HEK293T (cell line): ENCODE measurements around the gene ACVR1C.

Source experiments
- CTCF ChIA-PET: fragments of 350-600 bp; formaldehyde crosslinking; extraction: SDS; loops from one replicate; lab custom pipeline; 2021; ENCODE audit warnings: antibody characterized with exemption, inconsistent platforms; lab: Yijun Ruan, JAX
- POLR2A ChIA-PET: fragments of 350-600 bp; formaldehyde crosslinking; extraction: SDS; loops from one replicate; lab custom pipeline; 2020; ENCODE audit warnings: antibody characterized with exemption, inconsistent platforms; lab: Yijun Ruan, JAX
- DNase-seq: peaks from one replicate; pipeline ENCODE4 v3.0.0; 2012; ENCODE audit warnings: mixed read lengths; ENCODE audit errors: extremely low spot score
- ARNT ChIP-seq: fragments of 450-650 bp; IDR thresholded peaks from 2 replicates; pipeline ENCODE4 v1.6.1; 2017; ENCODE audit warnings: mild to moderate bottlenecking
- BHLHE40 ChIP-seq: fragments of 450-650 bp; IDR thresholded peaks from 2 replicates; pipeline ENCODE4 v1.6.1; 2016; ENCODE audit warnings: mild to moderate bottlenecking, moderate library complexity, borderline replicate concordance
- CTBP1 ChIP-seq: fragments of 450-650 bp; IDR thresholded peaks from 2 replicates; pipeline ENCODE4 v1.6.1; 2016; ENCODE audit warnings: borderline replicate concordance
- ELF4 ChIP-seq: fragments of 450-650 bp; IDR thresholded peaks from 2 replicates; pipeline ENCODE4 v1.6.1; 2017; ENCODE audit warnings: antibody characterized with exemption
- FOXA1 ChIP-seq: fragments of 450-650 bp; IDR thresholded peaks from 2 replicates; pipeline ENCODE4 v1.6.1; 2016; ENCODE audit warnings: mild to moderate bottlenecking
- FOXK2 ChIP-seq: fragments of 450-650 bp; IDR thresholded peaks from 2 replicates; pipeline ENCODE4 v1.6.1; 2016; ENCODE audit warnings: mild to moderate bottlenecking
- FOXM1 ChIP-seq: fragments of 450-650 bp; IDR thresholded peaks from 2 replicates; pipeline ENCODE4 v1.6.1; 2017; ENCODE audit warnings: mild to moderate bottlenecking, borderline replicate concordance
- HDGF ChIP-seq: fragments of 450-650 bp; IDR thresholded peaks from 2 replicates; pipeline ENCODE4 v1.6.1; 2017; ENCODE audit warnings: antibody characterized with exemption, borderline replicate concordance
- L3MBTL2 ChIP-seq: fragments of 450-650 bp; conservative IDR thresholded peaks from 2 replicates; pipeline ENCODE4 v1.6.1; 2016; ENCODE audit warnings: mild to moderate bottlenecking
- LEF1 ChIP-seq: fragments of 450-650 bp; IDR thresholded peaks from 2 replicates; pipeline ENCODE4 v1.6.1; 2017; ENCODE audit warnings: mild to moderate bottlenecking, borderline replicate concordance
- NFRKB ChIP-seq: fragments of 450-650 bp; IDR thresholded peaks from 2 replicates; pipeline ENCODE4 v1.6.1; 2016; ENCODE audit warnings: mild to moderate bottlenecking, moderate library complexity
- SP1 ChIP-seq: fragments of 450-650 bp; IDR thresholded peaks from 2 replicates; pipeline ENCODE4 v1.6.1; 2017
- SUZ12 ChIP-seq: fragments of 450-650 bp; IDR thresholded peaks from 2 replicates; pipeline ENCODE4 v1.6.1; 2016; ENCODE audit warnings: mild to moderate bottlenecking
- TARDBP ChIP-seq: fragments of 450-650 bp; IDR thresholded peaks from 2 replicates; pipeline ENCODE4 v1.6.1; 2016
- ZNF384 ChIP-seq: fragments of 450-650 bp; IDR thresholded peaks from 2 replicates; pipeline ENCODE4 v1.6.1; 2016
- TF ChIP-seq, protein P1 (sequence below): fragments of 450-650 bp; IDR thresholded peaks from 2 replicates; pipeline ENCODE4 v1.6.1; 2016

The ACVR1C gene

DNA sequence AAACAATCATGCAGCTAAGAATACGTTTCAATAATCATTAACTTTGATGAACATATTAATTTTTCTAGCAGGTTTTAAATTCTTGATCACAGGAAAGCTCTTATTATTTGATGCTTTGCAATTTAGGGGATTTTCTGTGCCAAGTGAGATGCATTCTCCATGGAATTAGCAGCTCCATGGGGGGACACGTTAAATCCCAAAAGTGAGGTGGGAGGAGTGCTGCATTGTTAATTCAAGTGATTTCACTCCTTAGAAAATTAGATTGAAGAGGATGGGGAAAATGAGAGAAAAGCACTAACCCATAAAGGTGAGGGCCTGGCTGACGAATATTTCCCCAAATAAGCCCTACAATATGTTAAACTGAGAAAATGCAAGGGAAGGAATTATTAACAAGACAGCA is 69.2 kb downstream of the ACVR1C start:
- ChIA-PET CTCF (no interaction called here), POLR2A (no interaction called here)
- DNase-seq = no peak
- no peak for TF ChIP-seq FOXK2
- no peak for TF ChIP-seq LEF1

DNA sequence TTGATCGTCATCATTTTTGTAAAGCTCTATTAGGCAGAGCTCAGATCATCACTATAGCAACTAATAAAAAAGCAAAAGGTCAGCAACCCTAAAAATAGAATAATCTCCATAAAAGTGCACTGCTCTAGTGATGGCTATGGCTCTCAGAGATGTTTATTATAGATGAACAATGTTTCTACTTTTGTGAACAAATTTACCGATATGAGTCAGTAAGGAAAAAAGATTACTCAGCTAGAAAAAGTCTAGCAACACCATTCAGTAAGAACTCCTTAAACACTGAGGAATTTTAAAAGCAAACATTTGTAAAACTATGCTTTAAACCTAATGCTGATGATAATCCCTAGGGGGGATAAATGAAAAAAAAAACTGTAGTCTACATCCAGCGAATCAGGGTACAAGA is 69.6 kb downstream of the ACVR1C start:
- no peak for DNase-seq
- TF ChIP-seq ARNT (no peak), ELF4 (no peak), CTBP1 (no peak), SUZ12 (no peak)
- ChIA-PET POLR2A (no interaction called here), CTCF (no interaction called here)

DNA sequence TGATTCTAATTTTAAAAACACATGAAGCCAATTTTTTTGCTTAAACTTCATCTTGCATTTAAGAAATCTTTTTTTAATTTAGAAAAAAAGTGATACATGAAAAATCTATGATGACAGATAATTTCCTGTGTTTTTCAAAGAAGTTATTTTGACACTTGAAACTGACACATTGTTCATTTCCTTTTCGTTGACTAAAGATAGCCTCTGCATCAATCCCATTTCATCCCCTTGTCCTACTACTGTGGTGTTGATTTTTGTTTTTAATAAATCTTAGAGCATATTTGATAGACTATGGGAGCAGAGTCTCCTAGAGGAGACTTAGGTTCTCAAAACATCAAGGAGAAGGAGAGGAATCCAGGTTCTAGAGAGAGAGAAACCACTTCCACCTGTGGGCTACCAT is 70.9 kb downstream of the ACVR1C start:
- DNase-seq = no peak
- TF ChIP-seq FOXA1 = no peak
- TF ChIP-seq CTBP1 = no peak
- no peak for TF ChIP-seq NFRKB
- no peak for TF ChIP-seq SP1
- no peak for TF ChIP-seq TARDBP
- ChIA-PET CTCF (no interaction called here), POLR2A (no interaction called here)

DNA sequence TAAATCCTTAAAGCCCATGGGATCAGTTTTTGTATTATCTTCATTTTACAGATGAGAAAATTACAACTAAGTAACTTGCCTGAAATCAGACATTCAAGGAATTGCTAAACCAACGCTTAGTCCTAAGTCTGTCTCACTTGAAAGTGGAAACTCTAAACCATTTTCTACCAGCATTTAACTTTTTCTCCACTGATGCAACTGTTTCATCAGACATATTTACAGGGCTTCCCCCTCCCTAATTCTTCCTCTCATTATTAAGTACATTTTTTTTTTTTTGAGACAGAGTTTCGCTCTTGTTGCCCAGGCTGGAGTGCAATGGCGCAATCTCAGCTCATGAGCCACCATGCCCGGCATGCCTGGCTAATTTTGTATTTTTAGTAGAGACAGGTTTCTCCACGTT is 88.6 kb downstream of the ACVR1C start:
- ChIA-PET POLR2A (no interaction called here), CTCF (no interaction called here)
- TF ChIP-seq SUZ12 (no peak), HDGF (no peak), CTBP1 (no peak), FOXA1 (no peak), ELF4 (no peak), NFRKB (no peak)
- no peak for DNase-seq

DNA sequence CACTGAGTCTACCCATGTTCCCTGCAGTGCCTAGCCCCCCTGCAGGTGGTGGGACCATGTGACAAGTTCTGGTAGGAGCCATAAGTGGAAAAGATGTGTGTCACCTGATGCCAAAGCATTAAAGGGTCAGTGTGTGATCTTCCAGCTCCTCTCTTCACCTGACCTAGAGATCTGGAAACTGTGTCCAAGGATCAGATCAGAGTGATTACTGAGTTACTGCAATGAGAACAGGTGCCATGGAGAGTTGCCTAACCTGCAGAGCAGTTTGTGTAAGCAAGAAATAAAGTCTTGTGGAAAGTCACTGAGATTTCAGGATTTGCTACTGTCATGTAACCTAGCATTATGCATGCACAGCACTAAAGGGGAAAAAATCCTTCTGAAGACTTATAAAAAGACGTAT is 90.6 kb downstream of the ACVR1C start:
- TF ChIP-seq ARNT = no peak
- no peak for TF ChIP-seq SUZ12
- no peak for TF ChIP-seq FOXK2
- TF ChIP-seq LEF1 = no peak
- no peak for TF ChIP-seq SP1
- TF ChIP-seq ZNF384 = no peak
- TF ChIP-seq FOXM1 = no peak
- no peak for TF ChIP-seq NFRKB
- TF ChIP-seq ELF4 = no peak
- TF ChIP-seq L3MBTL2 = no peak
- no peak for TF ChIP-seq HDGF
- no peak for TF ChIP-seq FOXA1
- TF ChIP-seq, protein P1, sequence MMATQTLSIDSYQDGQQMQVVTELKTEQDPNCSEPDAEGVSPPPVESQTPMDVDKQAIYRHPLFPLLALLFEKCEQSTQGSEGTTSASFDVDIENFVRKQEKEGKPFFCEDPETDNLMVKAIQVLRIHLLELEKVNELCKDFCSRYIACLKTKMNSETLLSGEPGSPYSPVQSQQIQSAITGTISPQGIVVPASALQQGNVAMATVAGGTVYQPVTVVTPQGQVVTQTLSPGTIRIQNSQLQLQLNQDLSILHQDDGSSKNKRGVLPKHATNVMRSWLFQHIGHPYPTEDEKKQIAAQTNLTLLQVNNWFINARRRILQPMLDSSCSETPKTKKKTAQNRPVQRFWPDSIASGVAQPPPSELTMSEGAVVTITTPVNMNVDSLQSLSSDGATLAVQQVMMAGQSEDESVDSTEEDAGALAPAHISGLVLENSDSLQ = no peak
- no peak for TF ChIP-seq TARDBP
- TF ChIP-seq BHLHE40 = no peak
- ChIA-PET CTCF (no interaction called here), POLR2A (no interaction called here)
- no peak for DNase-seq

DNA sequence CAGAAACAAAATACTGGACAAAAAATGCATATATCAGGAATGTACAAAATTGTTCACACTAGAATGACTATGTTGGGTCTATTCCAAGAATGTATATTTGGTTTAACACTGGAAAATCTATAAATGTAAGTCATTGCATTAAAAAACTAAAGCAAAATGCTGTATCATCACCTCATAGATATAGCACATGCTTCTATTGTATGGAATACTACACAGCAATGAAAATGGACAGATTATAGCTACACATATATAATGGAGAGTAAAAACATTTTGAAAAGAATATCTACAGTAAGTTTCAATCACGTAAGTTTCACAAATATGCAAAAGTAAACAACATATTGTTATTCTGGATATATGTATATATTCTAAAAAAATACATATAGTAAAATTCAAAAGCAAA is 91.8 kb downstream of the ACVR1C start:
- no peak for TF ChIP-seq NFRKB
- TF ChIP-seq CTBP1 = no peak
- no peak for TF ChIP-seq ARNT
- TF ChIP-seq BHLHE40 = no peak
- TF ChIP-seq SP1 = no peak
- POLR2A ChIA-PET = no interaction called here
- no peak for DNase-seq
- CTCF ChIA-PET = no interaction called here

DNA sequence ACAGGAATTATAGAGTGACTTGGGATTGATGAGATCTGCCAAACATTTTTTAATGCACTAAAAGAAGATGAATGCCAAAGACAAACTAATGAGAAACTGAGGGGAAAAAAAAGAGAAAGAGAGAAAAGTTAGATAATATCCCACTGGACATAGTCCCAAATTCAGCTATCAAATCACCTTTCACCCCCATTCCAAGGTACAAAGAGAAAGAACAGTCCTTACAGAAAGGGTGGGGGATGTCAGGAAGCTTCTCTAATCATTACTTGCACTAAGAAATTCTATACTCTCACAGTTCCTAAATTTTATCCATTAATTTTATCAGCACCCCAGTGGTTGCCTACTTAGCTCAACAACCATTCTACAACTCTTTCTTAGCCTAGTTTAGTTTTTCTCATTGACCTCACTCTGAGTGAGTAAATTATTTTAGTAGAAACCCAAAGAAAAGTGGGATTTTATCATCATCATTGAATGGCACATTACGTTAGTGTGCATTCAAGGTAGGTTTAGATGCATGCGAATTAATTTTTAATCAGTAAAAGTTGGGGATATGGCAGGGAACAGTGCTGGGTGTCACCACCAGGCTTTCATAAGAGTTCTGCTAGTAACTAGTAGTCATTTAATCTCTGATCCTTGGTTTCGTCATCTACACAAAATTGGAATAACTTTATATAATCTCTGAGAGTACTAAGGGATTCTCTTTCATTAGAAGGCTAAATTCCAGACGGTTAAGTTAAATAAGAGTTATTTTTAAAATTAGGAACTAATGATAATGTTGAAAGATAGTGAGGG is 99.5 kb downstream of the ACVR1C start:
- no peak for DNase-seq
- ChIA-PET POLR2A (no interaction called here), CTCF (interaction anchor here (0.6 to 1.2 kb wide), 2 partner anchors 100 to 482 kb away, joined by 3 read pairs; partner anchors contain the start of gene ACVR1C)
- TF ChIP-seq FOXM1 = no peak
- no peak for TF ChIP-seq ZNF384
- TF ChIP-seq HDGF = no peak
- no peak for TF ChIP-seq ARNT
- TF ChIP-seq TARDBP = no peak
- no peak for TF ChIP-seq SP1
- TF ChIP-seq, protein P1 = no peak
- TF ChIP-seq LEF1 = no peak
- no peak for TF ChIP-seq SUZ12

DNA sequence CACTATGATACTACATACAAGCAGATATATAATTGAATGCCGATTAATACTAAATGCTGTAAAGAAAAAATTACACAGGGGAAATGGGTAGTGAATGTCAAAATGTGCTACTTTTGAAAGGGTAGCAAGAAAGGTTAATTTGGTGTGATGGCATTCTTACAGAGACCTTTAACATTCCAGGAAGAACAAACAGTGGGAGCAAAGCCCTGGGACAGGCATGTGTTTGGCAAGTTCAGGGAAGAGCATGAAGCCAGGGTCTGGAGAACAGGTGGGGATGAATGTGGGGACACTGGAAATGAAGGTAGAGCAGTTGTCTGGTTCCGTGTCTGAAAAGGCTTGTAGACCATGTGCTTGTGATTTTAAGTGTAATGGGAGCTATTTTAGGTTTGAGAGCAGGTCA is 102.6 kb downstream of the ACVR1C start:
- ChIA-PET CTCF (no interaction called here), POLR2A (no interaction called here)
- DNase-seq = no peak
- TF ChIP-seq, protein P1 = no peak
- TF ChIP-seq FOXM1 (no peak), SP1 (no peak)
